Epidermal melanocyte (primary cell): ENCODE data around the gene UST.
"Not testable (repeated sequence)": the region's sequence is repeated elsewhere in the genome, so short reads cannot be mapped to it uniquely, and the experiment has no call there.

ENCODE experiments used
- DNase-seq: peaks from one replicate; pipeline ENCODE4 v3.0.0; 2011; ENCODE audit warnings: low spot score; ENCODE audit not compliant: insufficient read length

Gene UST

GRCh38 chr6:148765898-148766808 is 19.3 kb downstream of the UST start:
- DNase-seq, result no peak

GRCh38 chr6:148768646-148769270 is 21.9 kb downstream of the UST start:
- DNase-seq, result no peak

DNA sequence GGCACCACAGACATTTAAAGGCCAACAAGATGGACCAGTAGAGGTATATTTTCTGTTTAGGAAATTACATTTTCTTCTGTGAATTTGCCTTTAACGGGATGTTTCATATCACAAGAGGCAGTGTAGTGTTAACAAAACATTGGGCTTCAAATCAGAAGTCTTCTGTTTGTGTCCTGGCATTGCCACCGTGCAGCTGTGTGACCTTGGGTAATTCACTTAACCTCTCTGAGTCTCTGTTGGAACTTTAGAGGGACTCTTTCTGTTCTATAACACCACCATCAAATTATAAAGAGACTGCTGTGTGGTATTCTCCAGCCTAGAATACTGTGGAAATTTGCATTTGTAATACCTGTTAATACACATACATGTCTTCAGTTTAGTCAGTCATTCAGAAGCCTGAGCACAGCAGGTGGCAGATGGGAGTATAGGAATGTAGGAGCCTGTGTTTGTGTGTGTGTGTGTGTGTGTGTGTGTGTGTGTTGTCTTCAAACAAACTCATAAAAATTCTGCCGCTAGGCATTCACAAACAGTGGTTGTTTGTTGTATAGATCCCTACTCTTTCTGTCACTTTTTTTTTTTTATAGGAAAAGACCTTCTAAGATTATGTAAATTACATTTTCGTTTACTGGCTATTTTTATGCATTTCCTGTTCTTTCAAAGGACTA is 22.6 kb downstream of the UST start:
- no peak for DNase-seq

DNA sequence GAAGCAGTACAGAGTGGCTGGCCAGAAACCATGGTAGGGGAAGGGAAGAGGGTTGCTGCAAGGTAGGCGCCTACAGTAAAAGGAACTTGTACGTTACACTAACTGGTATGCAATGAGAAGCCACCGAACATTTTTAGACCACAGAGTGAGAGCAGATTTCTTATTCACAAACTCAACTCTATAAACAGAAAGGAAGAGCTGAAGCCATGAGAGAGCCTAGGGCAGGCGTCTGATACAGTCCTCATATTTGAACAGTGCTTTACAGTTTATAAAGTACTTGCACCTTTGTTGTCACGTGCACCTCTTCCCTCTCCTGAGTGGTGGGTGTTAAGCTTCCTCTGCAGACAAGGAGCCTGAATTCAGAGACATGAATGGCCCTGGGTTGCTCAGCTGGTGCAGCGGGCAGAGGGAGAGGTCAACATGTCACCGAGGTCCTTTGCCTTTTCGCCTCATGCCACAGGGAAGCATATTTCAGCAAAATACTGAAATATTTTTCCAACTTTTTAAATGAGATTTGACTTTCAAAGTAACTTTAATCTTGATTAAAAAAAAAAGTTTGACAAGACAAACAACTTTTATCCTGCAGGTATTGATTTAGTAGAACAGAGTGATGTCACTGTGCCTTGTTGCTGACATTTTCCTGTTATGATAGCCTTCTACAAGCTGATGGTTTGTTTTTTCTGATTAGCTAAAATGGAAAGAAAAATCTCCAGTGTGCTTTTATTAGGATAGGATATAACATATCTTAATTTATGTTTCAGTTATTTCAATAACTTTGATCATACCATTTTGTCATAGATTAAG is 23.8 kb downstream of the UST start:
- DNase-seq, result no peak

DNA sequence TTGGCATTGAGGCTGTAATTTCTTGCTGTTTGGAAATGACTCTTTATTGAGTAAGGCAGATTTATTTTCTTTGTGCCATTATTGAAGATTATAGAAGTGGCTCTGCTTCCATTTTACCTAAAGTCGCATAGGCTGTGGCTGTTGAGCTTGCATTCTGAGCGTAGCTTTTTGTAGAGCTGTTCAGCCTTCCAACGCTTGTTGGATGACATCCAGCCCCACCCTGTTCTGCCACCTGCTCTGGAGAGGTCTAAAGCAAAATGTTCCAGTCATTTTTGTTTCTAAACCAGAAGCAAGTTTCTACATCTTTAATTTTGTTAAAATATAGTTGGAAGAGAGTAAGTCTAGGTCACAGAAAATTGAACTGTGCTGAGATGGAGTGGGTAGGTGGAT is 24.4 kb downstream of the UST start:
- no peak for DNase-seq

- DNase-seq, result no peak
These were observed 25.2 kb downstream of the UST start for GRCh38 chr6:148771896-148772554.

GRCh38 chr6:148775161-148775560 is 28.3 kb downstream of the UST start:
- no peak for DNase-seq

- DNase-seq, result peak; percentile 38
These were observed 29.8 kb downstream of the UST start for GRCh38 chr6:148776321-148777308.

DNA sequence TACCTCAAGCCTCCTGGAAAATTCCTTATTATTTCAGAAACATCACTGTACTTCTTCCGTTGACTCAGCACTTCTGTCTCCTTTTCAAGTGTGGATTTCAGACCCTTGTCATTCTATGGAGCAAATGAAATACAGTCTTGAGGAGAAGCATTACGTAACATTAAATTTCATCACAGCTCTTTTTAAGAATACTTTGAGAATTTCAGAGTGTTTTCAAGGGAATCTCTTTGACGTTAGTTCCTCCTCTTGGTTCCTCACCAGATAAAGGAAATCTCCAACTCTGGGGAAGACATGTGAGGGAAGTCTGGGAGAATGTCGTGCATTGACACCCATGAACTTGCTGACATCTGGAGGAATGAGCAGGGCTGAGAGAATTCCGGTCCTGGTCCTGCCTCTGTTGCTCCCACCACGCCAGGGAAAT is 32.3 kb downstream of the UST start:
- no peak for DNase-seq

DNA sequence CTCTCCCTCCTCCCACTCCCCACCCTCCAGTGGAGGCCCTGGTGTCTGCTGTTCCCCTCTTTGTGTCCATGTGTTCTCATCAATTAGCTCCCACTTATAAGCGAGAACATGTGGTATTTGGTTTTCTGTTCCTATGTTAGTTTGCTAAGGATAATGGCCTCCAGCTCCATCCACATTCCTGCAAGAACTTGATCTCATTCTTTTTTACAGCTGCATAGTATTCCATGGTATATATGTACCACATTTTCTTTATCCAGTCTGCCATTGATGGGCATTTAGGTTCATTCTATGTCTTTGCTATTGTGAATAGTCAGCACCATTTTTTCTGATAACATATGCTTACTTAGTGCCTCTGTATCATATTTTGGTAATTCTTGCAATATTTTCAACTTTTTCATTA is 33.6 kb downstream of the UST start:
- DNase-seq, result not testable (repeated sequence)

DNA sequence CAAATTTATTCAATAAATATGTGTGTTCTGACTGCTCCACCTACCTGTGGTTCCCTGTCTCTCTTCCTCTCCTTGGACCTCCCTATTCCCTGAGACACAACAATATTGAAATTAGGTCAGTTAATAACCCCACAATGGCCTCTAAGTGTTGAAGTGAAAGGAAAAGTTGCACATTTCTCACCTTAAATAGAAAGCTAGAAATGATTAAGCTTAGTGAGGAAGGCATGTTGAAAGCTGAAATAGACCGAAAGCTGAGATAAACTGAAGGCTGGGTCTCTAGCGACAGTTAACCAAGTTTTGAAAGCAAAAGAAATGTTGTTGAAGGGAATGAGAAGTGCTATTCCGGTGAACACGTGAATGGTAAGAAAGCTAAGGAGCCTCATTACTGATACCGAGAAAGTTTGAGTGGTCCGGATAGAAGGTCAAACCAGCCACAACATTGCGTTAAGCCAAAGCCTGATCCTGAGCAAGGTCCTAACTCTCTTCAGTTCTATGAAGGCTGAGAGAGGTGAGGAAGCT is 34.1 kb downstream of the UST start:
- DNase-seq, result no peak

DNA sequence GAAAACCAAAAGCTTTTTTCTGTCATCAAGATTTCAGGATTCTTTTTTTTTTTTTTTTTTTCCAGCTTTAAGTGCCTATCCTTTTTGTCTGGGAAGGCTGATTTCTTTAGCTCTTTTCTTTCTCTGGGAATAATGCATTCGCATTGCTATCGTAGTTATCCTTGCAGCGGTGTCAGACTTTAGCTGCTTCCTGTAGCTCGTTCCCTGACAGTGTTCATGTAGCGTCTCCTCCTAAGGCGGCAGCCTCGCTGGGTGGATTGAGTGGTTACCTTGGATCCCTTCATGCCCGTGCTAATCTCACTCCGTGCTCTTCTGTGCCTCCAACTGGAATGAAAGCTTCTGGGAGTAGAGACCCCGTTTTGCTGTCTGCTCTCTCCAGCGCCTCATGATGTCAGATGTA is 43.1 kb downstream of the UST start:
- DNase-seq, result no peak

- DNase-seq, result no peak
These were observed 43.6 kb downstream of the UST start for GRCh38 chr6:148790404-148790803.

DNA sequence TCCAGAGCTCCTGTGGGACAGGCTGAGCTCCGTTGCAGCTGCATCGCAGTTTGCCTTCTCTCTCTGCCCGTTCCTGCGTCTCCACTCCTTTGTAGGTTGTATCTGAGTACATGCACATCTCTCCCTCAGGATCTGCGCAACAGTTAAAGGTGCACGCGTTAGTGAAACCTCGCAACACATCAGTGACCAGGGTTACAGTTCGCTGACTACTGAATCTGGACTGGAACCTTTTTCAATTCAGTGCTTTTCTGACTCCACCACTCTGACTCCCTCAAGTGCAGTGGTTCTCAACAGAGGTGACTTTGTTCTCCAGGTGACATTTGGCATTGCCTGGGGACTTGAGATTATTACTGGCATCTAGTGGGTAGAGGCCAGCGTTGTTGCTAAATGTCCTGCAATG is 44.0 kb downstream of the UST start:
- no peak for DNase-seq

DNA sequence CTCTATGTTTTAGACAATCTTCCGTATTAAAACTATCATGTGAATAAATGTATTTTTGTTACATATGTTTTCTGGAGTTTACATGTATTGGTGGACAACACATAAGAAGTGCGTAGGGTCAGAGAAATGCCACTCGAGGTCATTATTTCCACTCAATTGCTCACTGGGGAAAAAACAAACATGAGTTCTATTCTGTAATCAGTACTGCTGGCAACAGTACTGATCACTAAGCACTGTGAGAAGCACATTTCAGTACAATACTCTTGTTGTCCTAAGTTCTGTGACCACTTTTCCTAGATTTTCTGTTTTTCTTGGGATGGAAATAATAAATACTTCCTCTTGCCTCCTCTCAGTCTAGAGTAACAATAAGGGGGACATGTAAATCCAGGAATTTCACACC is 44.5 kb downstream of the UST start:
- DNase-seq, result no peak

DNA sequence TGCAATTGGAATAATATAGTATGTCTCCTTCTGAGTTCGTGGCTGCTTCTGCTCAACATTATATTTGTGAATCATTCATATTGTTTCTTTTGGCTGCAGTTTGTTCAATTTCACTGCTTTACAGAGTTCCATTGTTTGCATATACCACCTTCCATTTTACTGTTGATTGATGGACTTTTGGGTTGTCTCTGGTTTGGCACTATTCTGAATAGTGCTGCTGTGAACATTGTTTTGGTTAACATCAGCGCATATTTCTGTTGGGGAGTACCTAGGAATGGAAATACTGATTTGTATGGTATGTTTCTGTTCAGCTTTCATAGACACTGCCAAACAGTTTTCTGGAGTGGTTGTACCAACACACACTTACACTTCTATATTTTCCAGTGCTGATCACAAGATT is 46.9 kb downstream of the UST start:
- DNase-seq, result no peak

- no peak for DNase-seq
These were observed 48.0 kb downstream of the UST start for GRCh38 chr6:148794797-148795196.

GRCh38 chr6:148795563-148795962 is 48.7 kb downstream of the UST start:
- no peak for DNase-seq

DNA sequence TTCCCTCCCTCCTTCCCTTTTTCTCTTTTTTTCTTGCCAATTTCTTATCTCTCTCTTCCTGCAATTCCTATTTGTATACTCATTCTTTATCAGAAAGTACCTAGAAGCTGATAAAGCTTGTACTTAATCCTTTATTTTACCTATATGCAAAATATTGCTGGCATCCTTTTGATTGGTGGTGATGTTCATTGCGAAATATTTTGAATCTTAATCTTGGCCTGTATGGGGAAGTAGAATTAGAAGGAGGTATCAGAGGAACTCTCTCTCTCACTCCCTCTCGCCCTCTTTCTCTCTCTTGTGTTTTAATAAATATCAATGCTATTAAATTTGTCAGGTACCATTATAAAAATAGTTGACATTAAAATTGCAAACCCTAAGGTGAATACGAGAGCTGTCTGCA is 52.8 kb downstream of the UST start:
- DNase-seq, result no peak

- DNase-seq, result no peak
These were observed 53.7 kb downstream of the UST start for GRCh38 chr6:148800536-148800935.
